ENCODE data around the gene ATP13A1.

Gene ATP13A1

GRCh38 chr19:19645233-19645870 is 18.1 kb downstream of the ATP13A1 start:
- in situ Hi-C loops (cut with MboI; ENCODE audit: low sequenced_read_pairs), result loop anchor here (10.0 kb wide), 1 partner anchor 111 kb away; the partner anchor contains the start of gene CILP2

- in situ Hi-C loops (cut with MboI; ENCODE audit: low sequenced_read_pairs), result loop anchor here (10.0 kb wide), 1 partner anchor 109 kb away; the partner anchor contains the start of gene CILP2
These were observed 19.5 kb downstream of the ATP13A1 start for GRCh38 chr19:19644054-19644388.

GRCh38 chr19:19643158-19644053 is 20.1 kb downstream of the ATP13A1 start, which contains the start of gene GMIP:
Gene GMIP, minus strand, starts transcription at chr19:19643657. Its CDS starts 128 bp downstream, at chr19:19643529.
- in situ Hi-C loops (cut with MboI; ENCODE audit: low sequenced_read_pairs), result loop anchor here (10.0 kb wide), 1 partner anchor 109 kb away; the partner anchor contains the start of gene CILP2

- in situ Hi-C loops (cut with MboI; ENCODE audit: low sequenced_read_pairs), result loop anchor here (10.0 kb wide), 1 partner anchor 108 kb away; the partner anchor contains the start of gene CILP2
These were observed 20.8 kb downstream of the ATP13A1 start for GRCh38 chr19:19642506-19643157.

- in situ Hi-C loops (cut with MboI; ENCODE audit: low sequenced_read_pairs), result no loop called here
These were observed 25.8 kb downstream of the ATP13A1 start for GRCh38 chr19:19637523-19638251.

- in situ Hi-C loops (cut with MboI; ENCODE audit: low sequenced_read_pairs), result no loop called here
These were observed 26.3 kb downstream of the ATP13A1 start for GRCh38 chr19:19637186-19637522.

- in situ Hi-C loops (cut with MboI; ENCODE audit: low sequenced_read_pairs), result no loop called here
These were observed 26.8 kb downstream of the ATP13A1 start for GRCh38 chr19:19636573-19637185.

GRCh38 chr19:19635313-19635702 is 28.2 kb downstream of the ATP13A1 start:
- in situ Hi-C loops (cut with MboI; ENCODE audit: low sequenced_read_pairs), result no loop called here

- in situ Hi-C loops (cut with MboI; ENCODE audit: low sequenced_read_pairs), result no loop called here
These were observed 28.8 kb downstream of the ATP13A1 start for GRCh38 chr19:19634516-19635312.

GRCh38 chr19:19633711-19634515 is 29.6 kb downstream of the ATP13A1 start:
- in situ Hi-C loops (cut with MboI; ENCODE audit: low sequenced_read_pairs), result no loop called here

GRCh38 chr19:19632661-19633060 is 30.8 kb downstream of the ATP13A1 start:
- in situ Hi-C loops (cut with MboI; ENCODE audit: low sequenced_read_pairs), result no loop called here

GRCh38 chr19:19631346-19631745 is 32.1 kb downstream of the ATP13A1 start:
- in situ Hi-C loops (cut with MboI; ENCODE audit: low sequenced_read_pairs), result no loop called here

- in situ Hi-C loops (cut with MboI; ENCODE audit: low sequenced_read_pairs), result no loop called here
These were observed 33.0 kb downstream of the ATP13A1 start for GRCh38 chr19:19630426-19630825.

- in situ Hi-C loops (cut with MboI; ENCODE audit: low sequenced_read_pairs), result no loop called here
These were observed 33.4 kb downstream of the ATP13A1 start for GRCh38 chr19:19630062-19630414.

- in situ Hi-C loops (cut with MboI; ENCODE audit: low sequenced_read_pairs), result no loop called here
These were observed 34.9 kb downstream of the ATP13A1 start for GRCh38 chr19:19628501-19629134.

- in situ Hi-C loops (cut with MboI; ENCODE audit: low sequenced_read_pairs), result no loop called here
These were observed 35.6 kb downstream of the ATP13A1 start, which contains the start of gene LPAR2 for GRCh38 chr19:19627621-19628500. Gene LPAR2, minus strand, starts transcription at chr19:19628220. Its CDS starts 945 bp downstream, at chr19:19627275.
